Rectal smooth muscle tissue (tissue), 1 donor: ENCODE measurements around the gene GUCA2A.

Experiments
- H3K27ac ChIP-seq: one replicate; pipeline ENCODE4 v1.7.0; 2013; ENCODE audit warnings: low read depth, low read length, inconsistent platforms
- H3K27me3 ChIP-seq: one replicate; pipeline ENCODE4 v1.7.0; 2013; ENCODE audit warnings: low read length; ENCODE audit not compliant: control insufficient read depth, insufficient read depth
- H3K36me3 ChIP-seq: one replicate; pipeline ENCODE4 v1.7.0; 2013; ENCODE audit warnings: low read length; ENCODE audit not compliant: control insufficient read depth, insufficient read depth
- H3K4me1 ChIP-seq: one replicate; pipeline ENCODE4 v1.7.0; 2013; ENCODE audit warnings: low read length; ENCODE audit not compliant: control insufficient read depth, insufficient read depth
- H3K4me3 ChIP-seq: one replicate; pipeline ENCODE4 v1.7.0; 2013; ENCODE audit warnings: low read length
- H3K9ac ChIP-seq: one replicate; pipeline ENCODE4 v1.7.0; 2013; ENCODE audit warnings: low read length

Gene GUCA2A

DNA sequence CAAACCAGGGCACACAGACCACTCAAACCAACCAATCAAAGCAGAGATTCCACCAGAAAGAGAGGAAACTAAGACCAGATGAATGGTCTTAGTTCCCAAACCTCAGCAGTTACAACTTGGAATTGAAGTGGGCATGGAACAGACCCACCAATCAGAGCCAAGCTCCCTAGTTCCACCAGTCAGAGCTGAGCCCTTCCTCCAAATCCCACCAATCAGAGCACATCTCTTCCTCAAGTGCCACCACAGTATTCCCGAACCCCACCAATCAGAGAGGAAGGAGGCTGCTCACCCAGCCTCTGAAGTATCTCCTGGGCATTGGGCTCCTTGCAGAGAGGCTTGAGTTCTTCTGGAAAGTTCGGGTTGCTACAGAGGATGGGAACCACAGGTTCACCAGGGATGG, 1.4 kb downstream of the GUCA2A start:
- Histone ChIP-seq H3K9ac (no peak overlapping the region), H3K4me3 (no peak overlapping the region), H3K4me1 (no peaks in the 10 kb centered on the region), H3K36me3 (no peaks in the 10 kb centered on the region), H3K27ac (no peak overlapping the region), H3K27me3 (no peaks in the 10 kb centered on the region)

DNA sequence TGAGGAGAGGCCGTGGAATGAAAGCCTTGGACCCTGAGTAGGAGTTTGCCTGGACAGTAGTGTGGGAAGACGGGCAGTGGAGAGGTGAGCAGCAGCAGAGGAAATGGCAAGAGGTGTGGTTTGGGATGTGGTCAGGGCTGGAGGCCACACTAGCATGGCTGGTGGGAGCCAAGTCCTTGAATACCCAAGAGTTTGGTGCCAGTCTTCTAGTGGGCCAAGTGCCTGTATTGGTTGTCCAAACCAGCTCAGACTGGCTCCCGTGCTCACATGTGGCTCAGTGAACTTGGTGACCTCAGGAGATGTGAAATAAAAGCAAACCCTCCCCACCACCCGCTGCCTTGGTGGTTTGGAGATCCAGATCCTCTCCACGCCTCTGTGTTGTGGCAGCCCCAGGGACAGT, 2.4 kb downstream of the GUCA2A start:
- no peaks in the 10 kb centered on the region for H3K27me3 ChIP-seq
- no peak overlapping the region for H3K4me3 ChIP-seq
- H3K36me3 ChIP-seq = no peaks in the 10 kb centered on the region
- no peak overlapping the region for H3K9ac ChIP-seq
- no peak overlapping the region for H3K27ac ChIP-seq
- H3K4me1 ChIP-seq = no peaks in the 10 kb centered on the region

DNA sequence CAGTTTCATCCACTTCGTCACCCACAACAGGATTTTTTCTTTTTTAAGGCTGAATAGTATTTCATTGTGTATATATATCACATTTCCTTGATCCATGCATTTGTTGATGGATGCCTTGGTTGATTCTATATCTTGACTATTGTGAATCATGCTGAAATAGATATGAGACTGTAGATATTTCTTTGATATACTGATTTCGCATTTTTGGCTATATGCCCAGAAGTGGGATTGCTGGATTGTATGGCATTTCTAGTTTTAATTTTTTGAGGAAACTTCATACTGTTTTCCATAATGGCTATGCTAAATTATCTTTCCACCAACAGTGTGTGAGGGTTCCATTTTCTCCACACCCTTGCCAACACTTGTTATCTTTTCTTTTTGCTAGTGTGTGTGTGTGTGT, 6.4 kb downstream of the GUCA2A start:
- Histone ChIP-seq H3K27me3 (no peaks in the 10 kb centered on the region), H3K9ac (no peak overlapping the region), H3K4me3 (no peak overlapping the region), H3K27ac (no peak overlapping the region), H3K4me1 (no peaks in the 10 kb centered on the region), H3K36me3 (no peaks in the 10 kb centered on the region)

DNA sequence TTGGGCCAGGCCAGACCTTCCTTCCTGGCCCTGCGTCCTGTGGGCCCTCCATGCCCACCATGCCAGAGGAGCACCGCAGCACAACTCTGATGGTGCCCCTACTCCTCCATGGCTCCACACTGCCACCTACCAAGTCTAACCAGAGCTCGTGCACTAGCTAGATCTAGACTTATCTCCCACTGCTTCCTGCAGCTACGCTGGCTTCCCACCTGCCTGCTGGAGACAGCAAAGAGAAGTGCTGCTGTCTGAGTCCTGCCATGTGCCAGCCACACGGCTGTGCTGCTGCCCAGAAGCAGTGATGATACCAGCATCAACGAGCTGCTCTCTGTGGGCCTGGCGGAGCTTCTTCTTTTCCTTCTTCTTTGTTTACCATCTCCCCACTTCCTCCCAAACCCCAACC, 6.9 kb downstream of the GUCA2A start:
- no peak overlapping the region for H3K4me3 ChIP-seq
- no peaks in the 10 kb centered on the region for H3K36me3 ChIP-seq
- H3K4me1 ChIP-seq = no peaks in the 10 kb centered on the region
- H3K27me3 ChIP-seq = no peaks in the 10 kb centered on the region
- H3K9ac ChIP-seq = no peak overlapping the region
- H3K27ac ChIP-seq = no peak overlapping the region

DNA sequence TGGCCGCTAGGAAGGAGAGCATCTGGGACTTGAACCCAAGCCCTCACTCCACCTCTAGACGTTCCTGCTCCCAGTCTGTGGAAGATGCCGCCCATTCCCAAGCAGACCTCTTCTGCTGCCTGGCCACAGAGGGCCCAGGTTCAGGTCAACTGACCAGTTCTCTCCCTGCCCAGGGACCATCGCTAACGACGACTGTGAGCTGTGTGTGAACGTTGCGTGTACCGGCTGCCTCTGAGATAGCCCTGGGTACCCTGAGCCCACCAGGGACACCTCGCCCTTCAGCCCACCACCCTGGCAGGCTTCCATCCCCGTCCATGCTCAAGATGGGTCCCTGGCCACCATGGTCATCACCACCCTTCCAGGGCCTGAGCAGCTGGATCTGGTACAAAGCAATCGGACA, 9.2 kb downstream of the GUCA2A start:
- no peak overlapping the region for H3K4me3 ChIP-seq
- H3K4me1 ChIP-seq = no peaks in the 10 kb centered on the region
- H3K27me3 ChIP-seq = no peaks in the 10 kb centered on the region
- H3K36me3 ChIP-seq = no peaks in the 10 kb centered on the region
- no peak overlapping the region for H3K9ac ChIP-seq
- H3K27ac ChIP-seq = no peak overlapping the region

DNA sequence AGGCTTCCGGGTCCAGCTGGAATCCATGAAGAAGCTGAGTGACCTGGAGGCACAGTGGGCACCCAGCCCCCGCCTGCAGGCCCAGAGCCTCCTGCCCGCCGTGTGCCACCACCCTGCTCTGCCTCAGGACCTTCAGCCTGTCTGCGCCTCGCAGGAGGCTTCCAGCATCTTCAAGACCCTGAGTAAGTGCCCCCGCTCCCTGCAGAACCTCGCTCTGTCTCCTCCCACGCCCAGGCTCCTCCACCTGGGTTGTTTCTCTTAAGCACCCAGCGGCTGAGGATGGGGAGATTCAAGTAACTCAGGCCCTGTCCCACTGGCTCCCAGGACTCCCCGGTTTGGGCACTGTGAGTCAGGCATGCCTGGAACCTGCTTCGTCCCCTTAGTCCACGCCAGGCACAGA, 9.9 kb downstream of the GUCA2A start:
- H3K27ac ChIP-seq = no peak overlapping the region
- no peak overlapping the region for H3K9ac ChIP-seq
- no peaks in the 10 kb centered on the region for H3K4me1 ChIP-seq
- H3K4me3 ChIP-seq = no peak overlapping the region
- H3K27me3 ChIP-seq = no peaks in the 10 kb centered on the region
- H3K36me3 ChIP-seq = no peaks in the 10 kb centered on the region

DNA sequence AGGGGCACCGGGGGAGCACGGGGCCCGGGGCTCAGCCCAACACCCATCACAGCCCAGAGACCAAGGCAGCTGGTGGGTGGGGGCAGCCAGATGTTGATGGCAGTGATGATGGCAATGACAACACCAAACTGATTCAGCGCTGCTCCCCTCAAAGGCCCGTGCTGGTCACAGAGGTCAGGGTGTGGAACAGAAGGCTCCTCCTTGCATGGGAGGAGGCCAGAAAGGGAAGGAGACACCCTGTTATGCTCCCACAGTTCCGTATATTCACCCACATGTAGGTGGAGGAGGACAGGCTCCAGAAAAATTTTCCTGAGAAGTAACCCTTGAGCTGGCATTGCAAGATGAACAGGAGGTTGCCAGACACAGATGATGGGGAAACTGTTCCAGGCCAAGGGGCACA, 10.9 kb downstream of the GUCA2A start:
- H3K36me3 ChIP-seq = no peaks in the 10 kb centered on the region
- H3K9ac ChIP-seq = no peak overlapping the region
- no peak overlapping the region for H3K27ac ChIP-seq
- H3K4me3 ChIP-seq = no peak overlapping the region
- no peaks in the 10 kb centered on the region for H3K4me1 ChIP-seq
- H3K27me3 ChIP-seq = no peaks in the 10 kb centered on the region

DNA sequence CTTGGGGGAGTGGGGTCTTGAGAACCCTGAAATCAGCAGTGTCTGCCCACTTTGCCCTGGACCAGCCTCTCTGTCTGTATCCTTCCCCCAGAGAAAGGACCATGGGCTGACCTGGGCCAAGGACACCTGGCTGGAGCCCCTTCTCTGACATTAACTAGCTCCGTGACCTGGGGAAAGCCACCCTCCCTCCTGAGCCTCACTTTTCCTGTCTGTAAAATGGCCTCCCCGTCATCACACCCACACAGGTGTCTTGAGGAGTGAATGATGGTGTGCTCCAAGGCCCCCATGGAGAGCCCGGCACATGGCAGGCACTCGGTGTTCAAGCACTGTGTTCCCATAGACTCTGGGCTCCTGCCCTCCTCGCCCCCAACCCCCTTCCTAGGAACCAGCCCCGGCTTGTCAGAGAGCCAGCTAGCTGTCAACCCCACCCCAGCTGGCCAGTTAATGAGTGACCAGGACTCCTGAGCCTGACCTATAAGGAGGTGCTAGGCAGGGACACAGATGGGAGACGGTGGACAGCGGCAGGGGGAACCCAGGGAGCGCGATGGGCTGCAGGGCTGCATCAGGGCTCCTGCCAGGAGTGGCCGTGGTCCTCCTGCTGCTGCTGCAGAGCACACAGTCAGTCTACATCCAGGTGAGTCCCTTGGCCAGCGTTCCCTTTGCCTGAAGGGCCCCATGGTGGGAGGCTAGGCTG, 11.5 kb downstream of the GUCA2A start, which contains the start of gene GUCA2B:
Gene GUCA2B, plus strand, starts transcription at position 504 of the 694 bp plus-strand sequence. Its CDS starts 41 bp downstream, at position 545.
- Histone ChIP-seq H3K36me3 (no peaks in the 10 kb centered on the region), H3K27me3 (no peaks in the 10 kb centered on the region), H3K27ac (no peak within 1 kb of the TSS), H3K4me1 (no peaks in the 10 kb centered on the region), H3K9ac (no peak within 1 kb of the TSS), H3K4me3 (no peak within 1 kb of the TSS)

DNA sequence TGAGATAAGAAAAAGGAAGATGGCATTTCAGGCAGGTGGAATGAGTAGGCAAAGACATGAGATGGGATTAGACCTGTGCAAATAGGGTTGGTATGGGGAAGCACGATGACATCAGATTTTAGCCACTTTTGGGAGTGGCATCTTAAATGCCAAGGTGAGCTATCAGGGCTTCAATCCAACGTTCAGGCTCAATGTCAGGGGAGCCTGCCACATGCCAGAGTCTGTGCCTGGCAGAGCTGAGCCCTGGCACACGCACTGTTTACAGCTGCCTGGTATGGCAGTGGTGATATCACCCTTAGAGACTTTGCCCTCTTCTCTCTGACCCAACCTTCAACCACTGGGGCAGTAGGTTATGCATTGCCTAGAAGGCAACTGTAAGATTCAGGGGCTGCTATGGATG, 12.4 kb downstream of the GUCA2A start:
- no peak overlapping the region for H3K27ac ChIP-seq
- H3K9ac ChIP-seq = no peak overlapping the region
- no peaks in the 10 kb centered on the region for H3K36me3 ChIP-seq
- no peaks in the 10 kb centered on the region for H3K4me1 ChIP-seq
- no peak overlapping the region for H3K4me3 ChIP-seq
- no peaks in the 10 kb centered on the region for H3K27me3 ChIP-seq

DNA sequence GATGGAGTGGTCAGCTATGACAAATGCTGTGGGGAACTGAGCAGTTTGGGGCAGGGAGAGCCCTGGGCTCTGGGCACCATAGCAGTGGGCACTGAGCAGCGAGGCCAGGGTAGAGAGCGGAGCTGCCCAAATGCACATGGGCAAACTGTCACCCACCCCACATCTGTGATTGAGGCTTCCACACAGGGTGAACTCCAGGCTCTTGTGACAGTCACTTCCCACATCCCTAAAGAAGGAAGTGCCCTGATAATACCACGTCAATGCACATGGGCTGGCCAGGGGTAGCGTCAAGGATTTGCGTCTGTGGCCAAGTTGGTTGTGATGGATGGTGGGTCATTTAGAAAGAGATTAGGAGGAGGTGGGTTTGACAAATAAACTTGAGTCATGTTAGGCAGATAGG, 13.9 kb downstream of the GUCA2A start:
- H3K36me3 ChIP-seq = no peaks in the 10 kb centered on the region
- H3K4me1 ChIP-seq = no peaks in the 10 kb centered on the region
- H3K9ac ChIP-seq = no peak overlapping the region
- no peak overlapping the region for H3K27ac ChIP-seq
- H3K4me3 ChIP-seq = no peak overlapping the region
- H3K27me3 ChIP-seq = peaks cover 5% of the 10 kb centered on the region

DNA sequence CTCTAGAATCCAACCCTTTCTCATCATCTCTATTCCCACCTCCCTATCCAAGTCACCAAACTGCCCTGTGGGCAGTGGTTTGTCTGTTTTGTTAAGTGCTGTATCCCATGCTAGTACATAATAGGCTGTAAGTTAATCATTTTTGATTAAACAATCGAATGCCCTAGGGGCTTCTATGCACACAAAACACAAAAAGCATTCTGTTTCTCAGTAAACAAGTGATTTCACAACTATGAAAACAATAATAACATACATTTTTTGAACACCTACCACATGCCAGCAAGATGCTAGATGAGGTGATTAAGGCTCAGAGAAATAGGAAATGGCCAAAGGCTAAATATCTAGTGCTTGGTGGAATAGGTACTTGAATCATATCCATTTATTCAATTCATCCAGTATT, 16.4 kb downstream of the GUCA2A start:
- H3K9ac ChIP-seq = no peak overlapping the region
- H3K36me3 ChIP-seq = no peaks in the 10 kb centered on the region
- no peak overlapping the region for H3K4me3 ChIP-seq
- no peaks in the 10 kb centered on the region for H3K4me1 ChIP-seq
- no peak overlapping the region for H3K27ac ChIP-seq
- H3K27me3 ChIP-seq = peaks cover 9% of the 10 kb centered on the region

DNA sequence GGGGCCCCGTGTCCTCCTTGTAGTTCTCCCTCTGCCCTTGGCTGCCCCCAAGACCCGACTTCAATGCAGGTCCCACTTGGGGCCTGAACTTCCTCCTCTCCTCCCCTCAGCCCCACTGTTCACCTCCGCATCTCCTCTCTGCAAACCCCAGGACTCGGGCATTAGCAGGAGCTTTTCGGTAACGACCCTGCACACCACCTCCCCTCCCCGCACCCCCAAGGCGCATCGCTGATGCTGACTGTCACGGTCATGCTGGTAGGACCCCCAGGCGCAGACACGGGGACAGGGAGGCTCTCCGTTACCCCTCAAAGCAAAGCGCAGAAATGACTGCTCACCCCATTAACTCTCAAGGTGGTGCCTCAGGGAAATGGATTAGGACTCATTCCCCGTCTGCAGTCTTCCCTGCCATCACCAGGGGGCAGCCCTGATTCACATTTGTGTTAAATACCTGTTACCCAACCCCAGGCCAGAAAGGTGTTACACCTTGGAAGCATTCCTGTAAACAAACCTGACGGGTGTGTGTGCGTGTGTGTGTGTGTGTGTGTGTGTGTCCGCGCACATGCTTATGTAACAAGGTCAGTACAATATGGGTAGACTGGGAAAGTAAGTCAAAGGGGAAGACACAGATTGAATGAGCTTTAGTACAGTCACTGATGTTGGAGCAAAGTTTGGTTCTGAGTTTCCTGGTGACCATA, 17.8 kb downstream of the GUCA2A start:
- no peak overlapping the region for H3K4me3 ChIP-seq
- no peak overlapping the region for H3K9ac ChIP-seq
- no peaks in the 10 kb centered on the region for H3K36me3 ChIP-seq
- H3K27me3 ChIP-seq = peaks cover 10% of the 10 kb centered on the region
- no peak overlapping the region for H3K27ac ChIP-seq
- H3K4me1 ChIP-seq = no peaks in the 10 kb centered on the region
